ENCODE results near the gene PHACTR3. TPM values are rescaled to one million over a fixed set of nuclear protein-coding genes. Genes with fewer than 3 reads are reported as not detected.

PHACTR3 gene
- total and polyA plus RNA-seq, 2 of the 8 experiments (the other 6 are each of a cell fraction or from before 2014, with no cell fraction given), result 0.05 to 0.13 TPM

GRCh38 chr20:59837623-59838394, 233.5 kb downstream of the PHACTR3 start:
- no peak overlapping the region for H3K14ac ChIP-seq (ENCODE audit: insufficient read length)
- no peak overlapping the region for H4K8ac ChIP-seq (ENCODE audit: extremely low read depth, insufficient read depth, low read length)
- H3K23me2 ChIP-seq (ENCODE audit: low read depth, low read length), result no peaks in the 10 kb centered on the region
- H3K4me3 ChIP-seq (ENCODE audit: extremely low read depth in 1 of 4, insufficient read depth in 2 of 4, low read depth in 3 of 4, low read length in 4 of 4), result no peak overlapping the region
- ChIA-PET CTCF (ENCODE audit: partially characterized antibody) (interaction anchor here (1.2 kb wide), 1 partner anchor 14 kb away, joined by 3 read pairs; no protein-coding TSS in a partner anchor), POLR2A (ENCODE audit: partially characterized antibody) (no interaction called here)
- H3K9ac ChIP-seq (replicated peaks in 1 of 4; ENCODE audit: extremely low read depth in 1 of 4, low read depth in 3 of 4, low read length in 3 of 4), result no peak overlapping the region
- H3K36me3 ChIP-seq (ENCODE audit: control insufficient read depth in 2 of 4, insufficient read depth in 4 of 4, low read length in 3 of 4), result peaks cover 0 to 2% (median 0%) of the 10 kb centered on the region in 4 experiments; a peak in 1 of 8 replicates
- H3K79me2 ChIP-seq (ENCODE audit: control insufficient read depth in 1 of 2, insufficient read depth in 2 of 2, low read length in 2 of 2), result no peaks in the 10 kb centered on the region
- no peak overlapping the region for H4K91ac ChIP-seq (replicated peaks; ENCODE audit: insufficient read length, low read length)
- H3K4ac ChIP-seq (replicated peaks; ENCODE audit: insufficient read length, low read depth, low read length), result no peak overlapping the region
- peaks cover 0 to 2% (median 0%) of the 10 kb centered on the region in 4 experiments; a peak in 1 of 7 replicates for H3K27me3 ChIP-seq (replicated peaks in 1 of 4; ENCODE audit: control insufficient read depth in 3 of 4, extremely low read depth in 1 of 4, insufficient read depth in 3 of 4, low read length in 3 of 4)
- FAIRE-seq (no peak), DNase-seq (ENCODE audit: low read depth in 1 of 2, low spot score in 2 of 2) (no peak)
- no peak overlapping the region for H3K4me2 ChIP-seq (ENCODE audit: insufficient read depth in 1 of 2, low read depth in 2 of 2, low read length in 2 of 2)
- no peak overlapping the region for H2AK5ac ChIP-seq (ENCODE audit: low read depth, low read length)
- no peak overlapping the region for H2BK15ac ChIP-seq (ENCODE audit: low read length)
- H3K27ac ChIP-seq (ENCODE audit: low read depth, low read length), result no peak overlapping the region
- H2BK20ac ChIP-seq (ENCODE audit: low read length), result no peak overlapping the region
- H4K5ac ChIP-seq (ENCODE audit: insufficient read length, low read depth, low read length), result no peak overlapping the region
- peaks cover 81 to 92% of the 10 kb centered on the region in 2 experiments for H3K9me3 ChIP-seq (ENCODE audit: insufficient read depth in 2 of 2, low read depth in 1 of 2, low read length in 1 of 2)
- H2BK5ac ChIP-seq (ENCODE audit: low read depth, low read length), result no peak overlapping the region
- H3K18ac ChIP-seq (ENCODE audit: extremely low read depth, low read length), result no peak overlapping the region
- no peak overlapping the region for H2BK120ac ChIP-seq (replicated peaks; ENCODE audit: low read depth, low read length)
- 83% methylated on average over 4 of the region's 4 CpGs; no CpG with 5 or more reads in 1 of the 2 experiments for WGBS, 2 experiments (ENCODE audit: extremely low coverage in 1 of 2, insufficient coverage in 1 of 2, insufficient read length in 1 of 2, insufficient replicate concordance in 2 of 2, low coverage in 1 of 2, low lambda C conversion rate in 2 of 2, missing lambda C conversion rate in 1 of 2)
- no peaks in the 10 kb centered on the region for H3K79me1 ChIP-seq (ENCODE audit: low read depth, low read length)
- H2BK12ac ChIP-seq (ENCODE audit: low read depth, low read length), result no peak overlapping the region
- no peak overlapping the region for H3K23ac ChIP-seq (ENCODE audit: insufficient read length)
- no peak overlapping the region for H3K56ac ChIP-seq (replicated peaks; ENCODE audit: insufficient read length, low read depth, low read length)
- H3K4me1 ChIP-seq (replicated peaks in 1 of 4; ENCODE audit: control insufficient read depth in 3 of 4, insufficient read depth in 4 of 4, low read length in 3 of 4), result no peaks in the 10 kb centered on the region; a peak in 1 of 7 replicates
- no peak overlapping the region for H2AFZ ChIP-seq (ENCODE audit: low read length)
- H4K20me1 ChIP-seq (replicated peaks in 1 of 2; ENCODE audit: control insufficient read depth in 1 of 2, insufficient read depth in 2 of 2, low read length in 2 of 2), result no peaks in the 10 kb centered on the region
- no peak for TF ChIP-seq NRF1 (IDR thresholded peaks at IDR 0.05; ENCODE audit: low read depth, low read length)
- no peak for TF ChIP-seq SP4 (IDR thresholded peaks at IDR 0.05; ENCODE audit: low read length)
- TF ChIP-seq CTBP2 (IDR thresholded peaks at IDR 0.05; ENCODE audit: borderline replicate concordance, insufficient read depth, insufficient read length, low read length), result no peak
- TF ChIP-seq POLR2A (IDR thresholded peaks at IDR 0.05; ENCODE audit: control extremely low read depth in 1 of 2, low read depth in 2 of 2, low read length in 2 of 2), result no peak
- TF ChIP-seq RAD21 (IDR thresholded peaks at IDR 0.05 in 1 of 2, conservative IDR thresholded peaks at IDR 0.05 in 1 of 2; ENCODE audit: low read depth in 2 of 2, low read length in 2 of 2), result no peak
- TF ChIP-seq NANOG (IDR thresholded peaks at IDR 0.05; ENCODE audit: insufficient read depth, low read depth, low read length, poor library complexity, severe bottlenecking), result no peak
- TF ChIP-seq SUZ12 (IDR thresholded peaks at IDR 0.05; ENCODE audit: low read length), result no peak
- no peak for TF ChIP-seq JUN (IDR thresholded peaks at IDR 0.05; ENCODE audit: low read depth, low read length)
- TF ChIP-seq, protein P1, sequence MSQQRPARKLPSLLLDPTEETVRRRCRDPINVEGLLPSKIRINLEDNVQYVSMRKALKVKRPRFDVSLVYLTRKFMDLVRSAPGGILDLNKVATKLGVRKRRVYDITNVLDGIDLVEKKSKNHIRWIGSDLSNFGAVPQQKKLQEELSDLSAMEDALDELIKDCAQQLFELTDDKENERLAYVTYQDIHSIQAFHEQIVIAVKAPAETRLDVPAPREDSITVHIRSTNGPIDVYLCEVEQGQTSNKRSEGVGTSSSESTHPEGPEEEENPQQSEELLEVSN (IDR thresholded peaks at IDR 0.05), result no peak
- TF ChIP-seq TAF7 (optimal IDR thresholded peaks at IDR 0.05; ENCODE audit: borderline replicate concordance, low read depth, low read length), result no peak
- no peak for TF ChIP-seq TCF12 (IDR thresholded peaks at IDR 0.05; ENCODE audit: low read depth, low read length)
